Sigmoid colon (tissue), 3 donors: ENCODE results near the gene USP32.

ENCODE experiments used
- POLR2A ChIP-seq, 2 donors: fragments of 450-650 bp; IDR thresholded peaks; one replicate each; pipeline ENCODE4 v1.6.1; 2016; ENCODE audit warnings: antibody characterized with exemption in 2 of 2, mild to moderate bottlenecking in 2 of 2, moderate library complexity in 2 of 2
- TF ChIP-seq, protein P1 (sequence below), 4 experiments: fragments of 450-650 bp in 3 of 4; fragments of 200-600 bp in 1 of 4; IDR thresholded peaks; one replicate each; pipeline ENCODE4 v1.5.1; 2016 to 2019; ENCODE audit warnings: antibody characterized with exemption in 4 of 4, mild to moderate bottlenecking in 3 of 4, moderate library complexity in 2 of 4

DNA sequence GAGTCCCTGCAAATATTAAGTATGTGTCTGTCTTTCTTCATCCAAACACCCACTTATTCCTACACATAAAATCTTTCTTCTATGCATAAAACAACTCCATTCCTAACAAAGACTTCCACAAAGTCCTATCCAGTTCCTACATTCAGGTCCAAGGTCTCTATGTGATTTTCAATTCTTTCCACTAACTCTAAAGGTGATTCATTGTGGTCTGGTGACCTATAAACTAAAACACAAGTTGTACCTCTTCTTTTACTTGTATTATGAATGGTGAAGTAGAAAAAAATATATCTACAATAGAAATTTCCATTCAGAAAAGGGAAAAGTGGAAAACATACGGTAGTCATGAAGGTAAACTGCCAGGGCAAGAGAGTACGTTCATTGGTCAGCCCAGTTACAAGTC is 56.6 kb downstream of the USP32 start:
- TF ChIP-seq POLR2A (IDR thresholded peaks at IDR 0.05) = no peak
- TF ChIP-seq, protein P1, sequence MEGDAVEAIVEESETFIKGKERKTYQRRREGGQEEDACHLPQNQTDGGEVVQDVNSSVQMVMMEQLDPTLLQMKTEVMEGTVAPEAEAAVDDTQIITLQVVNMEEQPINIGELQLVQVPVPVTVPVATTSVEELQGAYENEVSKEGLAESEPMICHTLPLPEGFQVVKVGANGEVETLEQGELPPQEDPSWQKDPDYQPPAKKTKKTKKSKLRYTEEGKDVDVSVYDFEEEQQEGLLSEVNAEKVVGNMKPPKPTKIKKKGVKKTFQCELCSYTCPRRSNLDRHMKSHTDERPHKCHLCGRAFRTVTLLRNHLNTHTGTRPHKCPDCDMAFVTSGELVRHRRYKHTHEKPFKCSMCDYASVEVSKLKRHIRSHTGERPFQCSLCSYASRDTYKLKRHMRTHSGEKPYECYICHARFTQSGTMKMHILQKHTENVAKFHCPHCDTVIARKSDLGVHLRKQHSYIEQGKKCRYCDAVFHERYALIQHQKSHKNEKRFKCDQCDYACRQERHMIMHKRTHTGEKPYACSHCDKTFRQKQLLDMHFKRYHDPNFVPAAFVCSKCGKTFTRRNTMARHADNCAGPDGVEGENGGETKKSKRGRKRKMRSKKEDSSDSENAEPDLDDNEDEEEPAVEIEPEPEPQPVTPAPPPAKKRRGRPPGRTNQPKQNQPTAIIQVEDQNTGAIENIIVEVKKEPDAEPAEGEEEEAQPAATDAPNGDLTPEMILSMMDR (IDR thresholded peaks at IDR 0.05) = no peak
